GM12878 (cell line): ENCODE results near the gene PRKCZ. TPM values are rescaled to one million over a fixed set of nuclear protein-coding genes. Genes with fewer than 3 reads are reported as not detected.

Experiments
- CBX5 ChIP-seq: sonication (generic); IDR thresholded peaks from 2 replicates; pipeline ENCODE4 v1.6.1; 2016; ENCODE audit warnings: low read depth, moderate library complexity, mild to moderate bottlenecking, inconsistent platforms
- ESRRA ChIP-seq: IDR thresholded peaks from 2 replicates; pipeline ENCODE4 v1.6.1; 2012; ENCODE audit warnings: mild to moderate bottlenecking, low read length, improper control_type of control experiment
- EZH2 ChIP-seq: IDR thresholded peaks from 2 replicates; pipeline ENCODE4 v1.6.1; 2012; ENCODE audit warnings: low read depth, mild to moderate bottlenecking, control low read depth, inconsistent platforms, low read length, borderline replicate concordance; ENCODE audit not compliant: control insufficient read depth
- IRF4 ChIP-seq: IDR thresholded peaks from 2 replicates; pipeline ENCODE4 v1.6.1; 2011; ENCODE audit warnings: low read depth, low read length
- KDM1A ChIP-seq: fragments of 200-600 bp; sonication (generic); IDR thresholded peaks from 2 replicates; pipeline ENCODE4 v1.6.1; 2016; ENCODE audit warnings: borderline replicate concordance
- MAX ChIP-seq: IDR thresholded peaks from 2 replicates; pipeline ENCODE4 v1.6.1; 2012; ENCODE audit warnings: low read depth, low read length, improper control_type of control experiment
- MEF2B ChIP-seq: fragments of 450-650 bp; IDR thresholded peaks from 2 replicates; pipeline ENCODE4 v1.6.1; 2018; ENCODE audit warnings: mild to moderate bottlenecking, moderate library complexity; ENCODE audit not compliant: partially characterized antibody, poor library complexity, severe bottlenecking
- PAX5 ChIP-seq: IDR thresholded peaks from 2 replicates; pipeline ENCODE4 v1.6.1; 2011; ENCODE audit warnings: low read depth, low read length, borderline replicate concordance
- POLR2AphosphoS2 ChIP-seq: IDR thresholded peaks from 2 replicates; pipeline ENCODE4 v1.6.1; 2011; ENCODE audit warnings: low read depth, mild to moderate bottlenecking, low read length, improper control_type of control experiment, moderate library complexity
- RAD51 ChIP-seq: fragments of 450-650 bp; IDR thresholded peaks from 2 replicates; pipeline ENCODE4 v1.6.1; 2016; ENCODE audit warnings: moderate library complexity, mild to moderate bottlenecking, inconsistent platforms
- SREBF1 ChIP-seq: IDR thresholded peaks from 2 replicates; pipeline ENCODE4 v1.6.1; 2012; ENCODE audit warnings: mild to moderate bottlenecking, low read length
- TCF7 ChIP-seq: IDR thresholded peaks from 2 replicates; pipeline ENCODE4 v1.6.1; 2014; ENCODE audit warnings: antibody characterized with exemption, borderline replicate concordance
- ZNF592 ChIP-seq: fragments of 450-650 bp; IDR thresholded peaks from 2 replicates; pipeline ENCODE4 v1.6.1; 2017; ENCODE audit warnings: mild to moderate bottlenecking, moderate library complexity
- polyA plus RNA-seq, 11 experiments: library from polyadenylated mRNA; depleted of rRNA in 4 of 11; unstranded in 6 of 11; stranded (reverse) in 5 of 11; fragments of >200 nt; fragmentation: Nextera tagmentation in 4 of 11; fragmentation: Illumina TruSeq in 1 of 11; extraction: Ambion mirVana in 4 of 11; extraction: Trizol in 1 of 11; gene quantifications; 1 replicate in 1 of 11; 2 replicates in 10 of 11; pipeline versions ENCODE4 v1.2.1 to v1.2.3, GENCODE V29; 2011 to 2016; ENCODE audit warnings: inconsistent platforms in 2 of 11, missing spikeins in 2 of 11, low read depth in 1 of 11
- total RNA-seq, 4 experiments: library from RNA; depleted of rRNA in 3 of 4; stranded (reverse); fragments of >200 nt in 3 of 4; fragmentation: Illumina TruSeq in 1 of 4; extraction: Trizol in 1 of 4; gene quantifications; 2 replicates each; pipeline versions ENCODE4 v1.2.1 to v1.2.3, GENCODE V29; 2013 to 2021
- TF ChIP-seq, protein P1 (sequence below): fragments of 450-650 bp; formaldehyde crosslinking; IDR thresholded peaks from 2 replicates; pipeline ENCODE4 v1.4.0; 2020; ENCODE audit warnings: mild to moderate bottlenecking, moderate library complexity
- TF ChIP-seq, protein P2 (sequence below): fragments of 450-650 bp; IDR thresholded peaks from 2 replicates; pipeline ENCODE4 v1.6.1; 2016; ENCODE audit warnings: mild to moderate bottlenecking

The PRKCZ gene
- total and polyA plus RNA-seq, 10 of the 15 experiments (the other 5 are each of a cell fraction or from before 2014, with no cell fraction given) = 0.05 to 1.9 (median 0.64) TPM; not detected in 1

DNA sequence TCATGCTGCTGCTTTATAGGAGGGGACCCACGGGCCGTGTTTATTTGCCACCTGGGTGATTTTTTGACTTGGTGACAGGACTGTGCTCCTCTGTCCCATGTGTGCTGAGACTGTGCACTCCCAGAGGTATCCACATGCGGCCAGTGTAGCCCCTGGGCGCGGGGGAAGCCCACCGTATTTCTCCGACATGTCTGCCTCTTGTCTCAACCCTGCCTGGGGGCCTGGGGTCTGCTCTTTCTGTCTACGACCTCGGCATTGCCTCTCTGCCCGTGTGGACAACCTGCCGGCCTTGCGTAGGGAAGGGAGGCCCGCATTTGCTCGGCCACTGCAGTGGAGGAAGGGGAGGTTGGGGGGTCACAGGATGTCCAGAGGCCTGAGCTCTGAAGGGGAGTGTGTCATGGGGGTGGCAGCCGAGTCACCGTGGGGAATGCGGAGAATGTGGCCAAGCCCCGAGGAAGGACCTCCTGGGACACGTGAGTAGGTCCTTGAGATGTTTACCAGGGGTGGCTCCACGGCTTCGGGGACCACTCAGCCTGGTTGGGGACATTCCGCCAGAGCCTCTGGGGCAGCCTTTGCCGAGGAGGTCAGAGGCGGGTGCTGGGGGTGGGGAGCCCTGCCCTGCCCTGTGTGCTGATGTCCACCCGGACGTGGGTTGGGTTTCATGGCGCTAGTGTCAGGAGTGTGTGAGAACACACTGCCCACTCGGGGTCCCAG is 11.0 kb downstream of the PRKCZ start (continued):
- TF ChIP-seq ZNF592 = no peak
- TF ChIP-seq, protein P1, sequence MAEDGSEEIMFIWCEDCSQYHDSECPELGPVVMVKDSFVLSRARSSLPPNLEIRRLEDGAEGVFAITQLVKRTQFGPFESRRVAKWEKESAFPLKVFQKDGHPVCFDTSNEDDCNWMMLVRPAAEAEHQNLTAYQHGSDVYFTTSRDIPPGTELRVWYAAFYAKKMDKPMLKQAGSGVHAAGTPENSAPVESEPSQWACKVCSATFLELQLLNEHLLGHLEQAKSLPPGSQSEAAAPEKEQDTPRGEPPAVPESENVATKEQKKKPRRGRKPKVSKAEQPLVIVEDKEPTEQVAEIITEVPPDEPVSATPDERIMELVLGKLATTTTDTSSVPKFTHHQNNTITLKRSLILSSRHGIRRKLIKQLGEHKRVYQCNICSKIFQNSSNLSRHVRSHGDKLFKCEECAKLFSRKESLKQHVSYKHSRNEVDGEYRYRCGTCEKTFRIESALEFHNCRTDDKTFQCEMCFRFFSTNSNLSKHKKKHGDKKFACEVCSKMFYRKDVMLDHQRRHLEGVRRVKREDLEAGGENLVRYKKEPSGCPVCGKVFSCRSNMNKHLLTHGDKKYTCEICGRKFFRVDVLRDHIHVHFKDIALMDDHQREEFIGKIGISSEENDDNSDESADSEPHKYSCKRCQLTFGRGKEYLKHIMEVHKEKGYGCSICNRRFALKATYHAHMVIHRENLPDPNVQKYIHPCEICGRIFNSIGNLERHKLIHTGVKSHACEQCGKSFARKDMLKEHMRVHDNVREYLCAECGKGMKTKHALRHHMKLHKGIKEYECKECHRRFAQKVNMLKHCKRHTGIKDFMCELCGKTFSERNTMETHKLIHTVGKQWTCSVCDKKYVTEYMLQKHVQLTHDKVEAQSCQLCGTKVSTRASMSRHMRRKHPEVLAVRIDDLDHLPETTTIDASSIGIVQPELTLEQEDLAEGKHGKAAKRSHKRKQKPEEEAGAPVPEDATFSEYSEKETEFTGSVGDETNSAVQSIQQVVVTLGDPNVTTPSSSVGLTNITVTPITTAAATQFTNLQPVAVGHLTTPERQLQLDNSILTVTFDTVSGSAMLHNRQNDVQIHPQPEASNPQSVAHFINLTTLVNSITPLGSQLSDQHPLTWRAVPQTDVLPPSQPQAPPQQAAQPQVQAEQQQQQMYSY (CRISPR knock-in tag) = no peak
- TF ChIP-seq TCF7 = no peak
- TF ChIP-seq SREBF1 = no peak
- no peak for TF ChIP-seq POLR2AphosphoS2
- no peak for TF ChIP-seq MAX
- TF ChIP-seq KDM1A = no peak
- TF ChIP-seq IRF4 = no peak
- TF ChIP-seq RAD51 = no peak
- TF ChIP-seq EZH2 = no peak
- TF ChIP-seq MEF2B = no peak
- TF ChIP-seq ESRRA = no peak
- TF ChIP-seq, protein P2, sequence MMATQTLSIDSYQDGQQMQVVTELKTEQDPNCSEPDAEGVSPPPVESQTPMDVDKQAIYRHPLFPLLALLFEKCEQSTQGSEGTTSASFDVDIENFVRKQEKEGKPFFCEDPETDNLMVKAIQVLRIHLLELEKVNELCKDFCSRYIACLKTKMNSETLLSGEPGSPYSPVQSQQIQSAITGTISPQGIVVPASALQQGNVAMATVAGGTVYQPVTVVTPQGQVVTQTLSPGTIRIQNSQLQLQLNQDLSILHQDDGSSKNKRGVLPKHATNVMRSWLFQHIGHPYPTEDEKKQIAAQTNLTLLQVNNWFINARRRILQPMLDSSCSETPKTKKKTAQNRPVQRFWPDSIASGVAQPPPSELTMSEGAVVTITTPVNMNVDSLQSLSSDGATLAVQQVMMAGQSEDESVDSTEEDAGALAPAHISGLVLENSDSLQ = no peak
- TF ChIP-seq CBX5 = no peak
- TF ChIP-seq PAX5 = no peak
- TF ChIP-seq, all 136 proteins: peak for 0
